Measurements from ENCODE around the gene AGPAT2. TPM values are rescaled to one million over a fixed set of nuclear protein-coding genes. Genes with fewer than 3 reads are reported as not detected.

AGPAT2 gene
- total RNA-seq, 2 donors from 2014 or later: 33.4 to 39.8 TPM

DNA sequence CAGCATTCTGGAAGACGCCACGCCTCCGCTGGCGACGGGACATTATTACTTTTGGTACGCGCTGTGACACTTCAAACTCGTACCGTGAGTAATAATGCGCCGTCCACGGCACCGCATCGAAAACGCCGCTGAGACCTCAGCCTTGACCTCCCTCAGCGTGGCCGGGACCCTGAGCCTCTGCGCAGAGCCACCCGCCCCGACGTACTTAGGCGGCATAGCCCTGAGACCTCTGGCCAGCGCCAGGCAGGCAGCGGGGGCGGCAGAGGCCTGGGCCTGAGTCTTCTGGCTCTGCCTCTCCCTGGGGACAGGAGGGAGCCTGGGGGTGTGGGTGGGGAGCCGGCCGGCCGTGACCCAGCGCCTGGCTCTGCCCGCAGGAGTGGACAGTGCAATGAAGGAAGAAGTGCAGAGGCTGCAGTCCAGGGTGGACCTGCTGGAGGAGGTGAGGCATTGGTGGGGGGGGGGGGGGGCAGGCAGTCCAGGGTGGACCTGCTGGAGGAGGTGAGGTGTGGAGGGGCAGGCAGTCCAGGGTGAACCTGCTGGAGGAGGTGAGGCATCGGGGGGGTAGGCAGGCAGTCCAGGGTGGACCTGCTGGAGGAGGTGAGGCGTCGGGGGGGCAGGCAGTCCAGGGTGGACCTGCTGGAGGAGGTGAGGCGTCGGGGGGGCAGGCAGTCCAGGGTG lies 16.5 kb downstream of the AGPAT2 start:
- Histone ChIP-seq H3K27ac (ENCODE audit: low read depth, low read length) (no peak overlapping the region), H3K9me3 (ENCODE audit: control insufficient read depth, low read length) (no peaks in the 10 kb centered on the region), H3K36me3 (ENCODE audit: control insufficient read depth, insufficient read depth, low read length) (peaks cover 5% of the 10 kb centered on the region), H3K27me3 (ENCODE audit: control insufficient read depth, insufficient read depth, low read length, poor library complexity, severe bottlenecking) (no peaks in the 10 kb centered on the region), H3K9ac (ENCODE audit: extremely low read depth, low read length, poor library complexity, severe bottlenecking) (no peak overlapping the region), H3K4me3 (ENCODE audit: low read length) (no peak overlapping the region), H3K4me1 (ENCODE audit: control insufficient read depth, insufficient read depth, low read length) (no peaks in the 10 kb centered on the region)
- peaks cover 3% of the 10 kb centered on the region for H3K36me3 Mint-ChIP-seq (ENCODE audit: low read depth)
- 94 to 97% methylated on average over 26 to 36 of the region's 36 CpGs for WGBS, 2 experiments (ENCODE audit: insufficient coverage in 1 of 2, insufficient read length in 1 of 2)
- H3K27ac Mint-ChIP-seq: no peak overlapping the region
- no peaks in the 10 kb centered on the region for H3K9me3 Mint-ChIP-seq
- TF ChIP-seq, protein P1, sequence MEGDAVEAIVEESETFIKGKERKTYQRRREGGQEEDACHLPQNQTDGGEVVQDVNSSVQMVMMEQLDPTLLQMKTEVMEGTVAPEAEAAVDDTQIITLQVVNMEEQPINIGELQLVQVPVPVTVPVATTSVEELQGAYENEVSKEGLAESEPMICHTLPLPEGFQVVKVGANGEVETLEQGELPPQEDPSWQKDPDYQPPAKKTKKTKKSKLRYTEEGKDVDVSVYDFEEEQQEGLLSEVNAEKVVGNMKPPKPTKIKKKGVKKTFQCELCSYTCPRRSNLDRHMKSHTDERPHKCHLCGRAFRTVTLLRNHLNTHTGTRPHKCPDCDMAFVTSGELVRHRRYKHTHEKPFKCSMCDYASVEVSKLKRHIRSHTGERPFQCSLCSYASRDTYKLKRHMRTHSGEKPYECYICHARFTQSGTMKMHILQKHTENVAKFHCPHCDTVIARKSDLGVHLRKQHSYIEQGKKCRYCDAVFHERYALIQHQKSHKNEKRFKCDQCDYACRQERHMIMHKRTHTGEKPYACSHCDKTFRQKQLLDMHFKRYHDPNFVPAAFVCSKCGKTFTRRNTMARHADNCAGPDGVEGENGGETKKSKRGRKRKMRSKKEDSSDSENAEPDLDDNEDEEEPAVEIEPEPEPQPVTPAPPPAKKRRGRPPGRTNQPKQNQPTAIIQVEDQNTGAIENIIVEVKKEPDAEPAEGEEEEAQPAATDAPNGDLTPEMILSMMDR (conservative IDR thresholded peaks at IDR 0.05): no peak
- H3K4me3 Mint-ChIP-seq: no peak overlapping the region
- H3K27me3 Mint-ChIP-seq (ENCODE audit: insufficient read depth): peaks cover 2% of the 10 kb centered on the region
- H3K4me1 Mint-ChIP-seq: peaks cover 3% of the 10 kb centered on the region
- no peak for DNase-seq

- H3K4me3 Mint-ChIP-seq: no peak overlapping the region
- Histone ChIP-seq H3K9ac (ENCODE audit: extremely low read depth, low read length, poor library complexity, severe bottlenecking) (no peak overlapping the region), H3K36me3 (ENCODE audit: control insufficient read depth, insufficient read depth, low read length) (peaks cover 5% of the 10 kb centered on the region), H3K27ac (ENCODE audit: low read depth, low read length) (no peak overlapping the region), H3K9me3 (ENCODE audit: control insufficient read depth, low read length) (no peaks in the 10 kb centered on the region), H3K4me1 (ENCODE audit: control insufficient read depth, insufficient read depth, low read length) (no peaks in the 10 kb centered on the region), H3K27me3 (ENCODE audit: control insufficient read depth, insufficient read depth, low read length, poor library complexity, severe bottlenecking) (no peaks in the 10 kb centered on the region), H3K4me3 (ENCODE audit: low read length) (no peak overlapping the region)
- H3K36me3 Mint-ChIP-seq (ENCODE audit: low read depth): peaks cover 2% of the 10 kb centered on the region
- peaks cover 3% of the 10 kb centered on the region for H3K27me3 Mint-ChIP-seq (ENCODE audit: insufficient read depth)
- no peak for DNase-seq
- no peaks in the 10 kb centered on the region for H3K9me3 Mint-ChIP-seq
- TF ChIP-seq, protein P1 (conservative IDR thresholded peaks at IDR 0.05): no peak
- peaks cover 2% of the 10 kb centered on the region for H3K4me1 Mint-ChIP-seq
- no peak overlapping the region for H3K27ac Mint-ChIP-seq
- 94% methylated on average over 16 to 23 of the region's 23 CpGs for WGBS, 2 experiments (ENCODE audit: insufficient coverage in 1 of 2, insufficient read length in 1 of 2)
Measured at GRCh38 chr9:136669791-136670464, 17.3 kb downstream of the AGPAT2 start.

GRCh38 chr9:136668983-136669790 lies 18.1 kb downstream of the AGPAT2 start:
- Histone ChIP-seq H3K9ac (ENCODE audit: extremely low read depth, low read length, poor library complexity, severe bottlenecking) (no peak overlapping the region), H3K27ac (ENCODE audit: low read depth, low read length) (no peak overlapping the region), H3K4me3 (ENCODE audit: low read length) (no peak overlapping the region), H3K36me3 (ENCODE audit: control insufficient read depth, insufficient read depth, low read length) (peaks cover 2% of the 10 kb centered on the region), H3K27me3 (ENCODE audit: control insufficient read depth, insufficient read depth, low read length, poor library complexity, severe bottlenecking) (no peaks in the 10 kb centered on the region), H3K9me3 (ENCODE audit: control insufficient read depth, low read length) (no peaks in the 10 kb centered on the region), H3K4me1 (ENCODE audit: control insufficient read depth, insufficient read depth, low read length) (no peaks in the 10 kb centered on the region)
- no peak overlapping the region for H3K4me3 Mint-ChIP-seq
- WGBS, 2 experiments (ENCODE audit: insufficient coverage in 1 of 2, insufficient read length in 1 of 2): 87 to 91% methylated on average over 9 to 23 of the region's 23 CpGs
- peaks cover 6% of the 10 kb centered on the region for H3K27me3 Mint-ChIP-seq (ENCODE audit: insufficient read depth)
- H3K36me3 Mint-ChIP-seq (ENCODE audit: low read depth): no peaks in the 10 kb centered on the region
- DNase-seq: no peak
- no peaks in the 10 kb centered on the region for H3K4me1 Mint-ChIP-seq
- no peak overlapping the region for H3K27ac Mint-ChIP-seq
- TF ChIP-seq, protein P1 (conservative IDR thresholded peaks at IDR 0.05): no peak
- no peaks in the 10 kb centered on the region for H3K9me3 Mint-ChIP-seq

Measured in endodermal cell (in vitro differentiated cells).